ENCODE results near the gene LCE2B.

- TF ChIP-seq CTCF (IDR thresholded peaks at IDR 0.05) (no peak), POLR2A (IDR thresholded peaks at IDR 0.05) (no peak)
These were observed 42.0 kb upstream of the LCE2B start for GRCh38 chr1:152643945-152644344.
